HG03457 (cell line): ENCODE measurements around the gene TMEM63B.
"Not testable (repeated sequence)": the region's sequence is repeated elsewhere in the genome, so short reads cannot be mapped to it uniquely, and the experiment has no call there.

Experiments used
- ATAC-seq: cut with Tn5 transposase; IDR thresholded peaks from one replicate; pipeline ENCODE4 v1.9.1; 2021; ENCODE audit warnings: moderate number of reproducible peaks; ENCODE audit not compliant: unreplicated experiment

Gene TMEM63B

DNA sequence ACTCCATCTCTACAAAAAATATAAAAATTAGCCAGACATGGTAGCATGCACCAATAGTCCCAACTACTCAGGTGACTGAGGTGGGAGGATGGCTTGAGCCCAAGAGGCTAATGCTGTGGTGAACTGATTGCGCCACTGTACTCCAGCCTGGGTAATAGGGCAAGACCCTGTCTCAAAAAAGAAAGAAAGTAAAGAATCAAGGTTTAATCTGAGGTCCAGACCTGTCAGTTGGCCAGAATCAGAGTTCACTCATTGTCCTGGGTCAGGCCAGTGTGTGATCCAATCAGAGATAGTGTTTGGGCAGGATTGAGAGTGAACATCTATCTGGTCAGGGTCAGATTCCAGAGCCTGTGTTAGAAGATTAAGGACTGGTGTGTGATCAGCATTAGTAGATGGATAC is 15.5 kb downstream of the TMEM63B start:
- no peak for ATAC-seq

DNA sequence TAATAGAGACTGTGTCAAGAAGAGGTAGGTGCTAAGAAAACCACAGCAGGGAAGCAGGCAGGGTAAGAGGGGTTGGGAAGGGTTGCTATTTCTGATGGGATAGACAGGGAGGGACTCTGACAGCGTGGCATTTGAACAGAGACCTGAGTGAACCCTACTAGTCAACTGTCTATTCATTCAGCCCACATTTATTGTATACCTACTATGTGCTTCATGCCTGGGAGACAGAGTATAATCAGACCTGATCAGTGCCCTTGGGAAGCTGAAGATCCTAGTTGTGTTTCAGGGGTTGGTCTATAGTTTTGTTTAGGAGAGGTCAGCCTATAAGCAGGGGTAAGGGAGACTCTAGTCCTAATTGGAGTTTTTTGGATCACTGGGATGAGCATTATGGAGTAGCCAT is 16.4 kb downstream of the TMEM63B start:
- no peak for ATAC-seq

DNA sequence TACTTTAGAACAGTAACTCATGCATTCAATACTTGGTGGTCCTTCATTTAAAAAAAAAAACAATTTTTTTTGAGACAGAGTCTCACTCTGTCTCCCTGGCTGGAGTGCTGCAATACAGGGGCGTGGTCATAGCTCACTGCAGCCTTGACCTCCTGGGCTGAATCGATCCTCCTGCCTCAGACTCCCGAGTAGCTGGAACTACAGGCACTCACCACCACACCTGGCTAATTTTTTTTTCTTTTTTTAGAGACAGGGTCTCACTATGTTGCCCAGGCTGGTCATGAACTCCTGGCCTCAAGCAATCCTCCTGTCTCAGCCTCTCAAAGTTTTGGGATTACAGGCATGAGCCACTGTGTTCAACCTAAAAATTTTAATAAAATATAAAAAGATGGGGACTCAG is 17.2 kb downstream of the TMEM63B start:
- ATAC-seq = not testable (repeated sequence)

DNA sequence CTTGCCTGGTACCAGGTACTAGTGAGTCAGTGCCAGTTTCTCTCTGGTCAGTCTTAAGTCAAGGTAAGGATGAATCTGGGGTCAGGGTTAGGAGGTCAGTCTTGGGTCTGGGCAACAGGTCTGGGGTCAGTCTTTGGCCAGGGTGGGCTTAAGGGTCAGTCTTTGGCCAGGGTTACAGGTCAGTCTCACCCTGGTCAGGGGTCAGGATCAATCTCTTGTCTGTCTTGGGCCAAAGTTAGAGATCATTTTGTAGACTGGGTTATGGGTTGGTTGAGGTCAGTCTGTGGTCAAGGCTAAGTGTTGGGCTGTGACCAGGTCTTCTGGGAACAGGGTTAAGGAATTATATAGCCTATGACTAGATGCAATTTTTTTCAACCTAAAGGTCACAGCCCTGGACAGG is 18.5 kb downstream of the TMEM63B start:
- no peak for ATAC-seq

DNA sequence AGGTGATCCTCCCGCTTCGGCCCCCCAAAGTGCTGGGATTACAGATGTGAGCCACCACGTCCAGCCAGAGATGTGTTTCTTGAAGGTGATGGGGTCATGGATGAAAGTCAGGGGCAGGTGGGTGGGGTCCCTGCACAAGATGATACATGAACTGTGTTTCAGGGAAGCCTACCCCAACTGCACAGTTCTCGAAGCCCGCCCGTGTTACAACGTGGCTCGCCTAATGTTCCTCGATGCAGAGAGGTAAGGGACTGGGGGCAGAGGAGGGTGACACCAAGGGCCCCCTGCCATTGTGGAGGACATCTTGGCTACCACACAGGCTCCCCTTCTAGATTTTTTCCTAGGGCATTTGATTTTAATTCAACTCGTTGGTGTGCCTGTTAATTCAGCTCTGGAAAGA is 19.3 kb downstream of the TMEM63B start:
- ATAC-seq = no peak

DNA sequence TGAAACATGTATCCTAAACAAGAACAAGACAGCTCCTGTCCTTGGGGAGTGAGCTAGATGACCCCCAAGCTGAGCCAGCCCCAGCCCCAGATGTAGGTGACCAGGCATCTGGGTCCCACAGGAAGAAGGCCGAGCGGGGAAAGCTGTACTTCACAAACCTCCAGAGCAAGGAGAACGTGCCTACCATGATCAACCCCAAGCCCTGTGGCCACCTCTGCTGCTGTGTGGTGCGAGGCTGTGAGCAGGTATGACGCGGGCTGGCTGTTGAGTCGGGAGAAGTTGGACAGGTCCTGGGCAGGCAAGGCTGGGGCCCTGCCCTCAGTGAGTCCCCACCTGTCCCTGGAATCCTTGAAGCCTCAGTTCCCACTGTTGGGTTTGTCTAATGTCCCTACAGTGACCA is 19.9 kb downstream of the TMEM63B start:
- ATAC-seq = no peak

DNA sequence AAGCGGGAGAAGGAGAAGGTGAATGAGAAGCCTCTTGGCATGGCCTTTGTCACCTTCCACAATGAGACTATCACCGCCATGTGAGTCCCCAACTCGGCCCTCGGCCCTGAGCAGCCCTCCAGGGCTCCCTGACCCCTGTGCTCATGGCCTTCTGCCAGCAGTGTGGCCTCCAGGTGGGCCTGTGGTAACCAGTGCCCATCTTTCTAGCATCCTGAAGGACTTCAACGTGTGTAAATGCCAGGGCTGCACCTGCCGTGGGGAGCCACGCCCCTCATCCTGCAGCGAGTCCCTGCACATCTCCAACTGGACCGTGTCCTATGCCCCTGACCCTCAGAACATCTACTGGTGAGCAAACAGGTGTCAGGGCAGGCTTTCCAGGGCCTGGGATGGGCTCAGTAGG is 21.0 kb downstream of the TMEM63B start:
- ATAC-seq = no peak

DNA sequence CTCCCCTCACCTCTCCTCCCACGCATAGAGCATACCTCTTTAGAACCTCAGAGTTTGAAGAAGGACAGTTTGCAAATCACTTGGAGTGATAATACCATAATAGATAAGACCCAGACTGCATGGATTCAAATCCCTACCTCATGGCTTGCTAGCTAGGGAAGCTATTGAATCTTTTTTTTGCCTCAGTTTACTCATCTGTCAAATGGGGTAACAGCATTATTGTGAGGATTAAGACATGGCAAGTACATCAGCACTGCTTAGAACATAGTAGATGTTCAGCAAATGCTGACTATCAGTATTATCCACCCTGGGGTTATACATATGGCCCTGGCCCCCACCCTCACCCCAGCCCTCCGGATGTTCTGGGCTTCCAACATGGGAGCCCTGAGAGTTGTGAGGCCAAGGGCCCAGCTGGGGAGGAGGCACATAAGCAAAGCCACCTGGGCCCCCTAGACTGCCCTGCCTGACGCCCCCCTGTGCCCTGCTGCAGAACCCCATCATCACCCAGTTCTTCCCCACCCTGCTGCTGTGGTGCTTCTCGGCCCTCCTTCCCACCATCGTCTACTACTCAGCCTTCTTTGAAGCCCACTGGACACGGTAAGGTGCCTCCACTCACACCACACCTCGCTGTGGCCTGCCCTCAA is 22.1 kb downstream of the TMEM63B start:
- ATAC-seq = no peak

DNA sequence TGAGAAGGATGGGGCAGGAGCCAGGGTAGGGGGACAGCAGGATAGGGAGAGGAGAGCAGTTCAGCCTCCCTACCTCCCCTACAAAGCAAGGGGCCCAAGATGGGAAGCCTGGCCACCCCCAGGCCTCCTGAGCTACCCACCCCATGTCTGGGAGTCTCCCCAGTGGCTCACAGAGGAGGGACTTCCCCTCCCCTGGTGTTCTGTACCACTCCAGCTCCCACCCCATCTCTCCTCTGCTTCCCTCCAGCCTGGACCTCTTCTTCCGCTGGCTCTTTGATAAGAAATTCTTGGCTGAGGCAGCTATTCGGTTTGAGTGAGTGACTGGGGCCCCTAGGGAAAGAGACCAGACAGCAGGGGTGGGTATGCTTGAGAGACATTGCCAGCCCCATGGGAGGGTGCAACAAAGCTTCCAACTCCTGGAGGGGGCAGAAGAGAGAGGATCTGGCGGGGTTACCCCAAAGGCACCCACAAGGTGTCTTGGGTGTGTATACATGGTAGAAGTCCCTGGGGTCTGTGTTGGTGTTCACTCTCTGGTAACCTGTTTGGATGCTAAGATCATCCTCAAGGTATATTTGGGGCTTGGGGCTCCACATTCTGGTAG is 23.1 kb downstream of the TMEM63B start:
- ATAC-seq = no peak

DNA sequence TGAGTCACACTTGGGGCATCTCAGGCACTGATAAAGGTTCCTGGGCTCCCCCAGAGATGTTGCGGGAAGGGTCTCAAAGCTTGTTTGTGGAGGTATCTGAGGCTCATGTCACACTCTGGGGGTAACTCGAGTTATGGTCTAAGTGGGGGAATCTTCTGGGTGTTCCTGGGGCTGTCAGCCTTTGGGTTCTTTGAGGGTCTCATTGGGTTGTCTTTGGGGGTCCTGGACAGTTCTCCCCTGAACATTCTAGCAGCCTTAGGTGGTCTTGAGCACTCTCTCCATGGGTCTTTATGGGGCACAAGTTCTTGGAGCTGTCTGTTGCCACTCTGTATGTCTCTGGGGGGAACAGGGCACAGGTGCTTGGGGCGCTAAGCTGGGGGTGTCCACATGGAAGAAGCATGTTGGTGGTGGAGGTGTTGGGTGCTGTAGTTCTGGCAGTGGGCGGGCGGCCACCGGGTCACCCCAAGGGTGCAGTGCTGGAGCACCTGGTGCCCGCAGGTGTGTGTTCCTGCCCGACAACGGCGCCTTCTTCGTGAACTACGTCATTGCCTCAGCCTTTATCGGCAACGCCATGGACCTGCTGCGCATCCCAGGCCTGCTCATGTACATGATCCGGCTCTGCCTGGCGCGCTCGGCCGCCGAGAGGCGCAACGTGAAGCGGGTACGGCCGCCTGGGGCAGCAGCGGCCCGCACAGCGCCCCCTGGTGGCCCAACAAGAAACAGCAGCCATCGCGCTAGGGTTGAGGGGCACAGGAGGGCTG is 24.2 kb downstream of the TMEM63B start:
- ATAC-seq = no peak

DNA sequence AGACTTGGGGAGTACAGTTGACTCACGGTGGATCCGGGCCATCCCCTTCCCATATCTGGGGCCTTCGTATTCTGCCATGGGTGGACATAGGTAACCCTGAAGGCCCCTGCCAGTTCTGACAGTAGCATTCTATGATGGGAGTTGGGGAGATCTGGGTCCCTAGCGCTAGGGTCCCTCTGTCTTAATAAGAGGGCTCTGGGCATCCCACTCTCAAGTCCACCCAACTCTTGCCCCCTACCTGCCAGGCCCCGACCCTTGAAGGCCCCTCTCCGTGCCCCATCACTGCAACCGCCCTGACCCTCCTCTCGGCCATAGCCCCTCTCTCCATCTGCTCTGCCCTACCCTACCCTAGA is 24.7 kb downstream of the TMEM63B start:
- ATAC-seq = no peak

DNA sequence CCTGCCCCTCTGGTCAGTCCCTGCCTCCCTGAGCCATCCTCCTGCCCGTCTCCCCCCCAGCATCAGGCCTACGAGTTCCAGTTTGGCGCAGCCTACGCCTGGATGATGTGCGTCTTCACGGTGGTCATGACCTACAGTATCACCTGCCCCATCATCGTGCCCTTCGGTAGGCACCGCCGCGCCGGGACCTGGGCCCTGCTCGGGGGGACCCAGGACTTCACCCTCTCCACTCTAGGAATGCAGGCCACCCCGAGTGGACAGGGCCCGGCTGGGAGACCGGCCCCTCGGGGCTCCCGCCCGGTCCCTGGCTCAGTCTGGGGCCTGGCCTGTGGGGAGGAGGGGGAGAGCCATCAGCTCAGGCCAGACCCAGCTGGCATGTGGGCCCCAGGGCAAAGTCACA is 25.2 kb downstream of the TMEM63B start:
- no peak for ATAC-seq

DNA sequence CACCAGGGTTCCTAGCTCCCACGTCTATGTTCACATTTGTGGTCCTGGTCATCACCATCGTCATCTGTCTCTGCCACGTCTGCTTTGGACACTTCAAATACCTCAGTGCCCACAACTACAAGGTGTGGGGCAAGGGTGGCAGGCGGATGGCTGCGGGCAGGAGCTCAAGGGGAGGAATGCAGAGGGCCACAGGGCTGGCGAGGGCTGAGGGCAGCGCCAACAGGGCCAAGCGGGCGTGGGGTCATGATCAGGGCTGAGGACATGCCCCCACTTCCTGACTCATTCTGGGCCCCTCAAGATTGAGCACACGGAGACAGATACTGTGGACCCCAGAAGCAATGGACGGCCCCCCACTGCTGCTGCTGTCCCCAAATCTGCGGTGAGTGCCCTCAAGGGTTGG is 26.7 kb downstream of the TMEM63B start:
- no peak for ATAC-seq

DNA sequence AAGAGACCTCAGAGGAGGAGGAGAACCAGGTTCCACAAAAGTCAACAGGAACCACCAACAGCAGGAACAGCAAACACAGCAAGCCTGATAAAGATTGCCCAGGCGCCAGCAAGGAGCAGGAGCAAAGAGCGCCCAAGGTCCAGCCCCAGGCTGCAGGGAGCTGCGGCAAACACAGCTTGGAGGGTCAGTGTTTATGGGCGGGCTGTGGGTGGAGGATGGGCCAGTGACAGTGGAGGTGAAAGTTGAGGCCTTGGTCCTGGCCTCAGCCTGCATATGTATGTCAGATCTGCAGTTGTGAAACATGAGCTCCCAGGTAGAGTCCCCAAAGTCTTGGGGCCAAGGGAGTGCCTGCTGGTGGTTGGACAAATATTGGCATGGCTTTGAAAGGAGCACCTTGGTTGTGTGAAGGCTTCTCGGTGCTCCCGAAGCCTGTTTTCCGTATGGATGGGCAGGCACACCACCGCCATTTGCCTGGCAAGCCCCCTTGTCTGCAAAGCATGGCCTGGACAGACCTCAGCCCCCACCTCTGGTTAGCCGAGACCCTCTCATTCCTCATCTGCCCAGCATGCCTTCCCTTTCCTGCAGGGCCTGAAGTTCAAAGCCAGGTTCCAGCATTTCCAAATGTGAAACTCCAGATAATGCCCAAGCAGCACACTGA is 29.3 kb downstream of the TMEM63B start:
- no peak for ATAC-seq

DNA sequence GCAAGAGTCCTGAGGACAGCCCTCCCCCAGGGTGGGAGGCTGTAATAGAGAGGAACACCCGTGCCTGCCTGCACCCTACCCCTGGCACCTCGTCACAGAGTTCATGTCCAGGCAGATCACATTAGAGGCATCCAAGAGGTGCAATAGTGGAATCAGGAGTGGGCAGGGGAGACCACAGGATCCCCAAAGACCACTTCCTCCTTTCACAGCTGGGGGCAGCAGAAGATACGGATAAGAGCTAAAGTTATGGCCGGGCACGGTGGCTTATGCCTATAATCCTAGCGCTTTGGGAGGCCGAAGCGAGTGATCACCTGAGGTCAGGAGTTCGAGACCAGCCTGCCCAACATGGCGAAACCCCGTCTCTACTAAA is 29.8 kb downstream of the TMEM63B start:
- no peak for ATAC-seq

DNA sequence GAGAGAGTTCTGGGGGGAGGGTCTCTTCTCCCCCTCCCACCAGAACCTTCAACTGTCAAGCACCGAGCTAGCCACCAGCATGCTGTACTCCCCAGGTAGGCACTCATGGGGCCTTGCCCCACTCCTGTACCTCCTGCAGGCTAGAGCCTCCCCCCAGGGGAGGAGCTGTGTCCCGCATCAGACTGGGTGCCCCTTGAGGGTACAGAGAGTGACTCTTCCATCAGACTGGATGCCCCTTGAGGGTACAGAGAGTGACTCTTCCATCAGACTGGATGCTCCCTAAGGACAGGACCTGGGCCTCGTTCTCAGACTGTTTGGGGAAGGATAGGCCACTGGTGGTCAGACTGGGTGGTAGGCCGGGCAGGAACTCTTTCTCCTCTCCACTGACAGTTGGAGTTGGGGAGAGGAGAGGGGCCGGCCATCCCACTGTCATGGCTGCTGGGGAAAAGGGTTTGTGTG is 31.4 kb downstream of the TMEM63B start, which contains the start of gene CAPN11:
Gene CAPN11, plus strand, starts transcription at position 51 of the 459 bp plus-strand sequence. Its CDS starts 29 bp downstream, at position 80.
- ATAC-seq = no peak

DNA sequence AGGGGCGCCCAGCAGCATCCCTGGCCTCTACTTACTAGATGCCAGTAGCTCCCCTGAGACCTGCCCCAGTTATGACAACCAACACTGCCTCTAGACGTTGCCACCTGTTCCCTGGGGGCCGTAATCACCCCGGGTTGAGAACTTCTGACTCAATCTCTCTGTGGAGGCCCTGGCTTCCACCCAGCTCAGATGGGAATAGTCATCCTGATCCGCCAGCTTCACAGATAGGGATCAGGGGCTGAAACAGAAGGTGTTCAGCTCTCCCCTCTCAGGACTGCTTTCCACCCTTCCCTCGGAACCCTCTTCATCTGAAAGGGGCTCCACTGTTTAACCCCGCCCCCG is 34.6 kb downstream of the TMEM63B start:
- ATAC-seq = no peak

DNA sequence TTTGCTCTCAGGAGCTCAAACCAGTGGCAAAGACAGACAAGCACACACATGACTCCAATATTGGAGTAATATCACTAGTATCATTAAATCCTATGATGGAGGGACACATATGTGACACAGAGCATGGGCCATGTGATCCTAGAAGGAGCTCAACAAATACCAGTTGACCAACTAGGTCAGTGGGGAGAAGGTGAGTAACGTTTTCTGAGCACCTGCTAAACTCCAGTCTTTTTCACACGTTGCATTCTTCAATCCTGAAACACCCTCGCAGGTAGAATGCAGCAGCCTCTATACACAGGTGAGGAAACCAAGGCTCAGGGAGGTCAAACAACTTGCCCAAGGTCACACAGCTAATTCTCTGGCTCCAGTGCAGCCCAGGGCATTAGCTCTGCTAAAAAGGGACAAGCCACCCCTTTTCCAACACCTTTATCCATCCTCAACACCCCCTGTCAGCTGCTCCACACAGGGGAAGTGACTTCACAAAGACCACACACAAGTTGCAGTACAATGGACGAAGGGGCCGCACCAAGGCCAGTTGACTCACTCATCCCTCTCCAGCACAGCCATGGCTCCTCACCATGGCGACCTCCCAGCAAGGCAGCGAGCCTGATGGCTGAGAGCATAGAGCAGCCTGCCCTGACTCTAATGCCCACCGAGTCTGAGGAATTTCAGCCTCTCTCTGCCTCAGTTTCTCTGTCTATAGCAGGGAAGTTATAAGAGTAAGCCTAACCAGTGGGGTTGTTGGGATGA is 35.7 kb downstream of the TMEM63B start:
- ATAC-seq = no peak

DNA sequence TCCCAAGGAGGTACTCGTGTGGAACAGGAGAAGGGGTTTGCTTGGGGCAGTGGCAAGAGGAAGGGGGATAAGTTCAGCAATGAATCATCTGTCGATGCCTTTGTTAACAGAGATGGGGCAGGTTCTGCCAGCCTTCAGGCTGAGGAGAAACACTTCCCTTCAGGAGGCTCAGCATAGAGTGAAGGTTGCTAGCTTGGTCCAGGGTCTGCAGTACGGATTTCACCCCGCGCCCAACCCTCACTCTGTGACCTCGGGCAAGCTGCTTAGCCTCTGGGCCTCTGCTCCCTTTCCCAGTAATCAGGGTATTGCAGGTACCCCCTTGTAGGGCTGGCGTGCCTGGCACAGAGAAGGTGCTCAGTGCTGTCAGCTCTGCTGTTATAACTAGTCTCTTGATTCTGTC is 38.8 kb downstream of the TMEM63B start:
- ATAC-seq = no peak

DNA sequence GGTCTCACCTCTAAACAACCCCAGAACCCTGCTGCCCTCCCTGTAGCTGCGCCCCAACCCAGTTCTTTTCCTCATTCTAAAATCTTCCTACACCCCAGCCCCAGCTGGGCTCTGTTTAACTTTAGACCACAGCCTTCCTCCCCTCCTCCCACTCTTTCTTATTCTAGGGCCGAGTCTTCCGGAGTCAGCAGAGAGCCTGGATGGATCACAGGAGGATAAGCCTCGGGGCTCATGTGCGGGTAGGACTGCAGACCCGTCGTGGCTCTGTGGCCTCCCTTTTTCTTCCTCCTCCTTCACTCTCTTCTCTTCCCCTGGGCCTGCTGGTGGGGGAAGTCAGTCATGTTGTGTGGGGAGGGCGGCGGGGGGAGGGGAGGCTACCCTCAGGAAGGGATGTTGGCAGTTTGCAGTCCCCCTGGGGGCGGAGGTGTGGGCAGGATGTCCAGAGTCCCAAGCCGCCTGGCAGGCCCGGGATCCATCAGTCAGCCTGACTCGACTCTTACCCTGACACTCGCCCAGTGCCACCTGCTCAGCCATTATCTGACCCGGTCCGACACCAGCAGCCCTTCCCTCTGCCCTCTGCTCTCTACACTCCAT is 39.3 kb downstream of the TMEM63B start:
- no peak for ATAC-seq

DNA sequence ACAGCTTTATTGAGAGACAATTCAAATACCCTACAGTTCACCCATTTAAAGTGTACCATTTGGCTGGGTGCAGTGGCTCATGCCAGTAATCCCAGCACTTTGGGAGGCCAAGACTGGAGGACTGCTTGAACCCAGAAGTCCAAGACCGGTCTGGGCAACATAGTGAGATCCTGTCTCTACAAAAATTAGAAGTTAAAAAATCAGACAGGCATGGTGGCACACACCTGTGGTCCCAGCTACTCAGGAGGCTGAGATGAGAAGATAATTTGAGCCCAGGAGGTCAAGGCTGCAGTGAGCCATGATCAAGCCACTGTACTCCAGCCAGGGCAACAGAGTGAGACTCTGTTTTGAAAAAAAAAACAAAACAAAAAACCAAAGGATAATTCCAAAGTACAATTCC is 40.2 kb downstream of the TMEM63B start:
- ATAC-seq = no peak
